Body of pancreas (tissue), 4 donors: ENCODE data around the gene SHISAL1.

Source experiments
- POLR2A ChIP-seq, 3 donors: fragments of 450-650 bp; IDR thresholded peaks; one replicate each; pipeline ENCODE4 v1.6.1; 2016; ENCODE audit warnings: antibody characterized with exemption in 3 of 3, mild to moderate bottlenecking in 2 of 3
- TF ChIP-seq, protein P1 (sequence below), 7 experiments: fragments of 450-650 bp in 4 of 7; fragments of 200-600 bp in 3 of 7; sonication (generic) in 3 of 7; IDR thresholded peaks; one replicate each; pipeline ENCODE4 v1.5.1; 2016 to 2019; ENCODE audit warnings: antibody characterized with exemption in 7 of 7

DNA sequence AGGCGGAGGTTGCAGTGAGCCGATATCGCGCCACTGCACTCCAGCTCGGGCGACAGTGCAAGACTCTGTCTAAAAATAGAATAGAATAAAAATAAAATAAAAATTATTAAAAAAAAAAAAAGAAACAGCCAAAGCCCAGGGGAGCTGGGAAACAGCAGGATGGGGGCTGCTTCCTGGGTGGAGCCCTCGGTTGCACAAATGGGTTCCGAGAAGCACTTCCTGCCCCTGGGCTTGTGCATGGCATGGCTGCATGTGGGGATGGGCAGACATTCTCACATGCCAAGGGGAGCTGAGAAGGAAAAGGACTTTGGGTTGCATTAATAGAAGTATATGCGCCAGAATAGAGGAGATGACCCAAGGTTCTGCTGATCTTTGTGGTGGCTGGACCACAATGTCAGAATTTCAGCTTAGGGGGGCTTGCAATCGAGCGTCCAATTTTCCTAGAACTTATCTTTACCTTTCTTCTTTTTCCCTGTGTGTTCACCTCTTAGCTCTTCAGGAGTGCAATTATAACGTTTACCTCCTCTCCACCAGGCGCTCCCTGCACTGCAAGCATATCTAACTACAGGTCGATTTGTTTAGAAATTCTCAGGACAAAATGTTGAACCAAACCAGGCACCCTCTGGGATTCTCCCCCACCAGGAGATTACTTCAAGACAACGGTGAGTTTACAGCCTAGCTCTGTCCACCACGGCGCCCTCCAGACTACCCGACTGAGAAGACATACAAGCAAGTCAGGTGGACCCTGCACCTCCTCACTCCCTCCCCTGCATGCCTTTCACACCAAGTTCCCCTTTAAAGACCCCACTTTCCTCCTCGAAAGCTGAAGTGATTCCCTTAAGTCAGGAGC lies 53.2 kb downstream of the SHISAL1 start:
- TF ChIP-seq, protein P1, sequence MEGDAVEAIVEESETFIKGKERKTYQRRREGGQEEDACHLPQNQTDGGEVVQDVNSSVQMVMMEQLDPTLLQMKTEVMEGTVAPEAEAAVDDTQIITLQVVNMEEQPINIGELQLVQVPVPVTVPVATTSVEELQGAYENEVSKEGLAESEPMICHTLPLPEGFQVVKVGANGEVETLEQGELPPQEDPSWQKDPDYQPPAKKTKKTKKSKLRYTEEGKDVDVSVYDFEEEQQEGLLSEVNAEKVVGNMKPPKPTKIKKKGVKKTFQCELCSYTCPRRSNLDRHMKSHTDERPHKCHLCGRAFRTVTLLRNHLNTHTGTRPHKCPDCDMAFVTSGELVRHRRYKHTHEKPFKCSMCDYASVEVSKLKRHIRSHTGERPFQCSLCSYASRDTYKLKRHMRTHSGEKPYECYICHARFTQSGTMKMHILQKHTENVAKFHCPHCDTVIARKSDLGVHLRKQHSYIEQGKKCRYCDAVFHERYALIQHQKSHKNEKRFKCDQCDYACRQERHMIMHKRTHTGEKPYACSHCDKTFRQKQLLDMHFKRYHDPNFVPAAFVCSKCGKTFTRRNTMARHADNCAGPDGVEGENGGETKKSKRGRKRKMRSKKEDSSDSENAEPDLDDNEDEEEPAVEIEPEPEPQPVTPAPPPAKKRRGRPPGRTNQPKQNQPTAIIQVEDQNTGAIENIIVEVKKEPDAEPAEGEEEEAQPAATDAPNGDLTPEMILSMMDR (IDR thresholded peaks at IDR 0.05): no peak
- no peak for TF ChIP-seq POLR2A (IDR thresholded peaks at IDR 0.05)
